HG02973 (cell line): ENCODE measurements around the gene PKP4.

Experiments
- ATAC-seq: cut with Tn5 transposase; IDR thresholded peaks from one replicate; pipeline ENCODE4 v1.9.1; 2021; ENCODE audit warnings: moderate library complexity; ENCODE audit not compliant: unreplicated experiment

The PKP4 gene

DNA sequence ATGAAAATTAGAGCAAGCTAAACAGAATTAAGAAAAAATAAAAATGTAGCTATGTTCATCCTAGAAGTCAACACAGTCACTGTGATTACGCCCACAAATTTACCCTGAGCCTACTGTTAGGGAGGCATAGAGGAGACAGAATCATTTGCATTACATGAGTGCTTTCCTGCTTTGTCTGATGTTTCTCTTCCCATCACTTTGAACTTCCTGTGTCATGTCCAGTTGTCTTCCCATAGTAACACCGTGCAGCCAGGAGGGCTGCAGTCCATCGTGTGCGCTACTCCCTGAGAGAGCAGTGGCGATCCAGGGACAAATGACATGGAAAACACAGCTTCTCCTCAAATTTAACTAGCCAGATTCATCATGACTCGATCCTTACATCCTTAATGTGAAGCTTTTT is 188.5 kb downstream of the PKP4 start:
- no peak for ATAC-seq

DNA sequence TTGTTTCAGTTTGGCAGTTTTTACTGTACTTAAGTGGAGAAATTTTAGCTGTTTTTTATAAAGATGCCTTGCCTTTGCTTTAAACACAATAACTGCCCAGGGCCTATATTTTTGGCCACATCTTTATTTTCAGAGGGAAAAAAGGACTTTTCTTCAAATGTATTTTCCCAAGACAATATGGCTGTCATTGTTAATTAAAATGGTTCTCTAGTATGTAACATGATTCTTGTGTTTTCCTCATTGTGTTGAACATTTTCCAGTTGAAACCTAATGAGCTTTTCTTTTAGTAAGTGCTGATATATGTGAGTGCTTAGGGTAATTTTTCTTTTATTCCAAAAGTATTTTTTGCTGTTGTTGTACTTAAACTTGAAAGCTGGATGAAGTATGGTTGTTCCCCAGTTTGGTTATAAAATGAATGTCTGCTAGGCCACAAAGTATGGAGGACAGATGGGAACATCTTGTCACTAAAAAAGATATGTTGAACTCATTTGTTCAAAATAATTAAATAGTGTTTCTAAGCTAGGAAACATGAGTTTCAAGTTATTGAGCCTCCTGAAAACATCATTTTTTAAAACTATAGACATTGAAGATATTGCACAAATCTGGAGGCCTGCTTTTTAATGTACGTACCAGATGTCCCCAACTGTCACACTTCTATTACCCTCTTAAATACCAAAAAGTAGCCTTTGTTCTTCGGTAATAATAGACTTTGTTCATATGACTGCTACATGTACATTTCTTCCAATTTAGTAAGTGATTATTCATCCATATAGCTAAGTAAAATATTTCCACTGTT is 190.9 kb downstream of the PKP4 start:
- no peak for ATAC-seq

DNA sequence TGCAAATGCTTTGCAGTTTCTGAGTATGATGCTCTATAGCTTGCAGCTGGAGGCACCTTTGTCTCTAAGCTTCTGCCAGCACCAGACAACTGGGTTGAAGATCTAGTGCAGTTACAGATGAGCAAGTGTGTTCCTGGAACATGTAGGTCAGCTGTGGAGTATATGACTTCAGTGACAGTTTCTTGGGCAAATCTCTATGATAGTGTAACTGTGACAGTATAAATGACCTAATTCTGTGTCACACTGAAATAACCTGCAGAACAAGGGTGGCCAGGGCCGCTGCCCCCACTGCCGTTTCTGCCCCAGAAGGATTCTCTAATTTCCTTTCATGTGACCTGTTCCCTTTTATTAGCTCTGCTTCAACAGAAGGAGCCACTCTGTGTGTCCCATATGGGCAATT is 193.1 kb downstream of the PKP4 start:
- ATAC-seq = no peak

DNA sequence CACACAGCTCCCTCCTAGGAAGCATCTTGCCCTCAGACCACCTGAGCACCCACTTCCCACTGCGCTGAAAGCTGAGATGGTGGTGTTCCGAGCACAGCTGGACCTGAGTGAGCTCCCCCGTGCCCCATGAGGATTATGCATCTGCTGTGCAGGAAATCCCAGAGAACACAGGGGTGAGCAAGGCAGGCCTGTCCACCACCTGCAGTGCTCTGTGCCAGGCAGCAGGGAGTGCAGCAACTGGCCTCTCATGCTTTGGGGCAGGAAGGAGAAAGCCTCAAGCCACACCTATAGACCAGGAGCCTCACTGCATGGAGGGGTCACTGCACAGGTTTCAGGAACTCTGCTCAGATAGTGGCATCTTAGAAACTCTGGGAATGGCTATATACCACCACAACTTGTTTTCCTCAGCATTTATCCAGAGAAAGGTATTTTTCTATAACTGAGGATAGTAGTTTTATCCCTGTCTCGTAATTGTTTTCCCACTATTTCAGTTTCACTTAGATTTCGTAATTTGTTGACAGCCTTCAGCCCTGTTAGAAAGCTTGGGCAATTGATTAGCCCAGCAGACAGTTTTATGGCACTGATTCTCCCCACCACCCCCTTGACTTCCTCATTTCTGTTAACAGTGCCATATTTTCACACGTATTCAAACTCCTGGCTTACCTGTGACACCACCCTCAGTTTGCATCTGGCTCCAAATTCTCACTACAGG is 194.1 kb downstream of the PKP4 start:
- no peak for ATAC-seq

DNA sequence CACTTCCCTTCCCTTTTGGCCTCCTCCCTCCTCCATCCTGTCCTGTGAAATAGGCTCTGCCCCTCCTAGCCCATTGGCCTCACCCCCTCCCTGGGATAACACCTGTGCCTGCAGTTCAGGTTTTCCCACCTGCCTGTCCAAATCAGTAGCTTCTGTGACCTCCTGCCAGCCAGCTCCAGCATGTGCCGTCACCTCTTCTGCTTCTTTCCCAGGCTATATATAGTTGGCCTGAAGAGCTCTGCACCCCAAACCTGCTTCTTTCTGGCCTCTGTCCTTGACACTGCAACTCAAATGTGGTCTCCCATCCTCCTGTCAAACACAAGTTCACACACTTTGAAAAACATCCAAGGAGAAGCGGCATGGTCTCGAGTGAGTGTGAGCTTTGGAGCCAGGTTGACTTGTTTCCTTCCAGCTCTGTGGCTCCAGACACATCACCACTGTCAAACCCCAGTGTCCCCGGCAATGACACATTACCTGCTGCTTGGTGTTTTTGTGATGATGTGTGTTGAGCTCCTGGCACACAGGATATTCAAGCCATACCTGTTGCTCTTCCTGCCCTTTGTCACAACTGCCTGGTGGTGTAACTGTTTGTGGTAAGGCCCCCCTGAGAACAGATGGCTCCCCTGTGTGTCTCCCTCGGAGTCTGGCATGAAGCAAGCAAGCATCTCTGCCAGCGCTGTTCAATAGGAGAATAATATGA is 194.8 kb downstream of the PKP4 start:
- ATAC-seq = no peak

DNA sequence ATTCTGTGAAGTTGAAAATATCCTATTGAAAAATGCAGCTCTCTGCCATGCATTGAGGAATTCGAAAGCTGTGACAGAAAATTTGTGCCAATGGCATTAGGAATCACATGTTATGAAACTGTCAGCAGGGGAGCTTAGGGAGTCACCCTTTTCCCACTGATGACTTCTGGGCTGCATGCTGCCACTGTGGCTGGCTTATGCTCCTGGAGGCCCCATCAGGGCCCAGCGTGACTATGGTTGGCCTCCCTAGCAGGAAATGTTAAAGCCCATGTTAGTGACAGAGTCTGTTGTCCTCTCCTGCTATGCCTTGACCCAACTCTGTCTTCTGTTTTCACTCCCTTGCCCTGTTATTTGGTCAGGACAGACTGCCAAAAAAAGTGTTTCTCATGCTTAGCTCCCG is 198.9 kb downstream of the PKP4 start:
- no peak for ATAC-seq

DNA sequence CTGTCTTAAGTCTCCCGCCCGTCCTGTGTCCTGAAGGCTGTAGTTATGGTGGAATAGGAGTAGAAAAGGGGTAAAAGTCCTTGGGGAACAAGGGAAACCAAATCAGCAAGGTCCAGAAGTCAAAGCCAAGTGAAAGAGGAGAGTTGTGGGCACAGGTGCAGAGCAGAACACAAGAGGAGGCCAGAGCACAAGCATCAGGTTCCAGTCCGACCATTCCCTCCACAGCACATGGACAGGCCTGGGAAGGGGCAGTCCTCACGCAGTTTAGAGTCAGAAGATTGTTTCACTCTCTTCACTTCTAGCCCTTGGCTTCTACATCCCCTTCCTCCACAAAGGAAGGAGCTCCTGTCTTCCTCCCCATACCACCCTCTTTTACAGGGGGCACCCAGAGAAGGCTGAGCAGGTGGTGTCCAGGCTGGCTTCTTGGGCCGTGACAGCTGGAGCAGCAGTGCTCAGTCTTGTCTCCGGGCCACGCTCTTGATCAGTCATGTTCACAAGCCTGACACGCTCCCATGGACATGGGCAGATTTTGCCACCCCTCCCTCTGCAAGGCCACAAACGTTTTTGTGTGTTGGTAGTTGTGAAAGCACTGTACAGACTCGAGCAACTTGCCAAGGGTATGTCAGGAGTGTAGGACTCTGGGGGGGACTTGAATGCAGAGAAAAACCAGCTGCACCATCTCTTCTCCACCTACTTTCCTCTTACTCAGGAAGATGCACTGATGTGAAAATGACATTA is 199.9 kb downstream of the PKP4 start:
- ATAC-seq = no peak

DNA sequence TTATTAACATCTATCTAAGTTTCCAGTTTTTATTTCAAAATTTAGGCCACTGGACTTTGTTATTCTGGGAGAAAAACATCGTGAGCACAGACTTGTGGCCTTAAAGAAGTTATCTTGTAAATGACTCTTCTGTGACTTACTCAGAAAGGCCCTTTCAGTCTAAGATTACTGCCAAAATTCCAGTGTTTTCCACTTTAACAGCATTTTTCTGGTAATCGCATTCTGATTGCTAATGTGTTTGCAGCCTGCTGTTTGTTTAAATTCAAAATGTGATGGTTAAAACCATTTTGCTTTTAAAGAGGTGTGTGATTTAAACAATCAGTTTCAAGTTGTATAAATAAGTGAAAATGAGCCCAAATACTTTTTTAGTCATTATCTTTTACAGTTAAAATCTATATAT is 201.6 kb downstream of the PKP4 start:
- ATAC-seq = no peak

DNA sequence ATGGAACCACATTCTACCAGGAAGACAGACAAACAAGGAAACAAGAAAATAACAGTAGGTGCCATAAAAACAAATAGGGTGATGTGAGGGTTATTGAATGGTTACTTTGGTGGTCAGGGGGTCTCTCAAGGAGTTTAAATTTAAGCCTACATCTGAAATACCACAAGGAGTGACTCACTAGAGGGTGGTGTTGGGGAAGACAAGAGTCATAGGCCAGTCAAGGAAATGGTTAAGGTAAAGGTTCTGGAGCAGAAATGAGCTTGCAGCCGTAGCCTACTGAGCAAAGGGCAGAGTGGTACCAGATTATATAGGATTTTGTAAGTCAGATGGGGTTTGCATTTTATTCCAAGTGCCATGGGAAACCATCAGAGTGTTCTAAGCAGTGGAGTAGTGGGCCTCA is 202.7 kb downstream of the PKP4 start:
- no peak for ATAC-seq

DNA sequence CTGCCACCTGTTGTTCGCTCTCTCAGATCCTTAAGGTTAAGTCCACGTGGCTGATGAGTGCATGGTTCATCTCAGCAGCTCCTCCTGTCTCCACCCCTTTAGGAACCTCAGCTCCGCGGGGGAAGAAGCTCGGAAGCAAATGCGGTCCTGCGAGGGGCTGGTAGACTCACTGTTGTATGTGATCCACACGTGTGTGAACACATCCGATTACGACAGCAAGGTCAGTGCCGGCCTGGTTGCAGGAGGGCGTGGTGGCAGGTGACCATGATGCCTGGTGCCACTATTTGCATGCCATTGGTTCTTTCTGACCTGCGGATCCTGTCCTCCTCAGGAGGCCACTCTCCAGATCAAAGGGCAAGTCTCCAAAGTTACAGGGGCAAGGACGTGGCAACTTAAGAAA is 204.5 kb downstream of the PKP4 start:
- ATAC-seq = no peak

DNA sequence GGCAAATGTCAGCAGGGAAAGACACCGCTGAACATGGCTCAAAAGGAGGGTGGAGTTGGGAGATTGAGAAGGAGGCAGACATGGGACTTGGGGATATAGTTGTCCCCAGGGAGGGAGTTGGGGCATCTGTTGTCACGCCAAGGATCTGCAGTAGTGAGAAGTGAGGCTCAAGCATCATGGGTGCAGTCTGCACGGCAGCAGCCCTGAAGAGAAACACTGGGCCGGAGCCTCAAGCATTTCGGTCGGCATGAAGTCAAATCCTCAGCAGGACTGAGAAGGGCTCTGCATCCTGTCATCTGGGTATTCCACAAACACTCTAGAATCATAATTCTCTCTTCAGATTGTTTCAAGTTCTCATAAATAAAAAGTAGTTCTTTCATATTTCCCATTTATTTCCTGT is 205.7 kb downstream of the PKP4 start:
- ATAC-seq = no peak

DNA sequence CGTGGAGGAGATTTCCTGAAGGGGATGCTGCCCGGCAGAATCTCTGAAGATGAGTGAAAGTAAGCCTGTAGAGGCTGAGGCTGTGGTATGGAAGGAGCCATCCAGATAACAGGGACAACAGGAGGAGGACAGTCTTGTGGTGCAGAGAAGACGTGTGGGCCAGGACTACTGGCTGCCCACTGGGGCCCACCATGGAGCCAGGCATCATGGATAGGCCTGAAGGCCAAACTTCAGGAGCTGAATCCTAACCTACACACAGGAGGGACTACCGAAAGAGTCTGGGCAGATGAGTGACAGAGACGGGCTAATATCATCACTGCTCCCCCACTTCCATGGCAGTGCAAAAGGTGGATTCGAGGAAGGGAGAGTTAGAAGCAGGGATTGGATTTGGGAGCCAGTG is 207.0 kb downstream of the PKP4 start:
- ATAC-seq = no peak

DNA sequence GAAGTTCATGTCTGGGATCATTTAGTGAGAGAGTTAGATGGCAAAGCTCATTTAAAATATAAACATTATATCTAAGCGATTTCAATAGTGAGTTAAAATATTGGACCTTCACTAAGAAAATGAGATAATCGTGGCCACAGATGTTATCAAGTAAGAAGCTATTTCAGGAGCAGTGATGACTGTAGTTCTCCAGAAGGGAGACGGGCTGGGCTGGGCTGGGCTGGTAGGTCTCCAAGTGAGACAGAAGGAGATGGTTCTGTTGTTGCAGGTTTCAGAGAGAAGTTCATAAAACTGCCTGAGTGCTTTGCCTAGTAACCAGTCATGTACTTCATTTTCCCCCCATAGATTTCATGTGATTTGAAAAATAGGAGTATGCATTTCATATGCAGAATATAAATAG is 208.2 kb downstream of the PKP4 start:
- ATAC-seq = no peak

DNA sequence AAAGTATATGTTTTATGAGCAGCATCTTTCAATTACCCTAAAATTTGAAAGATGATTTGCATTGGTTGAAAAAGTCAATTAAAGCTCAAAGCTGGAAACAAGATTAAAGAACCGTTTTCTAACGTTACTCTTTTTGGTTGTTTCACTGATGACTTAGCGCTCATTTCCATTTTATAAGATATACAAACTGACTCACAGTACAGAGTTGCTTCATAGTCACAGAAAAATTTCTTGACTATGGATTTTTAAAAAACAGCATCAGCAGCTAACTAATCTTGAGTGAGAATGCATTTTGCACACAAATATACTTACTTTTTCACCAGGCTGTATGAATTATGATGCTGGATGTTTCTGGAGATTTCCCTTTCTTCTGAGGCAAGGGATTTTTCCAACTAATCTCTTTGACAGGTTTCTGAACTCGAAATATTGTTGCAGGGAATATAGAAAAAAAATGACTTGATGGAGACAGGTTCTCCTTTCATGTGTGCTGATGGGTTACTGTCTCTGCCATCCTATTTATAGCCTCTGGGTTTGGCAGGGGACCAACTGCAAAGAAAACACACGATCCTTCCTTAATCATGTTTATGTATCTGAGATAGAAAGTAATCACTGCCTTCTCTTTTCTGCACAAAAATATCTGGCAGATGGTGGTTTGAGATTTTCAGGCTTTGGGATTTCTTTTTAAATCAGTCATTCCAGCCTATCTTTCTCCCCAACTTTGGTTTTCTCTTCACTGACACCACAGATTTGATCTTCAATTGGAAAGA is 209.0 kb downstream of the PKP4 start:
- ATAC-seq = no peak

DNA sequence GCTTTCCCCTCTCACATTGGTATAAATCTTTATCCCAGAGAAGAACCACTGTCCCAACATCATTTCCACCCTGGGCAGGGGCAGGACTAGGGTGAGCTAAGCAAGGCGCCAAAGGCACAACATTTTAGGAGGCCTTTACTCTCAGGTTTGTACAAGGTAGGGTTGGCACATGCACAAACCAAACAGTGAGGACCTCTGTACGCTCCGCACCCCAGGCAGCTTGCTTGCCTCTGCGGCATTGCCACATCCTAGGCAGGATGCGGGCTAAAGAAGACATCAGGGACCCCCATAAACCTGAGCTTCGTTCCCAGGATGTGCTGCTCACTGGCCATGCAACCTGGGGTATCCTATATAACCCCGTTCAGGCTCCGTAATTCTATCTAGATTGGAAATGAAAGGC is 210.2 kb downstream of the PKP4 start:
- no peak for ATAC-seq

DNA sequence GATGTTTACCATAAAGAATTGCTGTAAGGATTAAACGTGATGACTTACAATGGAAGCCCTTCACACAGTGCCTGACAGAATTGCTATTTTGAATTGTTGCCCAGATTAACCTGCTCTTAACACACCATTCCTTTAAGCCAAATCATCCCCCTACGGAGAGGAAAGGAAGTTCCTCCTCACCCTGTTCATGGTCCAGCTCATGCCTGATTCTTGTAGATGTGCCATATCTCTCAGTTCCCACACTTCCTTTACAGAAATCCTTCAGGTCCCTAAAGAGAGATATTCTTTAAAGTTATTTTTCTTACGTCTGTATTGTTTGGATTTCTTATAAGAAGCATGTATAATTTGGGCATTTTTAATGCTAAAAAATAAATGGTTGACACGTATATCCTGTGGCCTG is 210.8 kb downstream of the PKP4 start:
- ATAC-seq = no peak

DNA sequence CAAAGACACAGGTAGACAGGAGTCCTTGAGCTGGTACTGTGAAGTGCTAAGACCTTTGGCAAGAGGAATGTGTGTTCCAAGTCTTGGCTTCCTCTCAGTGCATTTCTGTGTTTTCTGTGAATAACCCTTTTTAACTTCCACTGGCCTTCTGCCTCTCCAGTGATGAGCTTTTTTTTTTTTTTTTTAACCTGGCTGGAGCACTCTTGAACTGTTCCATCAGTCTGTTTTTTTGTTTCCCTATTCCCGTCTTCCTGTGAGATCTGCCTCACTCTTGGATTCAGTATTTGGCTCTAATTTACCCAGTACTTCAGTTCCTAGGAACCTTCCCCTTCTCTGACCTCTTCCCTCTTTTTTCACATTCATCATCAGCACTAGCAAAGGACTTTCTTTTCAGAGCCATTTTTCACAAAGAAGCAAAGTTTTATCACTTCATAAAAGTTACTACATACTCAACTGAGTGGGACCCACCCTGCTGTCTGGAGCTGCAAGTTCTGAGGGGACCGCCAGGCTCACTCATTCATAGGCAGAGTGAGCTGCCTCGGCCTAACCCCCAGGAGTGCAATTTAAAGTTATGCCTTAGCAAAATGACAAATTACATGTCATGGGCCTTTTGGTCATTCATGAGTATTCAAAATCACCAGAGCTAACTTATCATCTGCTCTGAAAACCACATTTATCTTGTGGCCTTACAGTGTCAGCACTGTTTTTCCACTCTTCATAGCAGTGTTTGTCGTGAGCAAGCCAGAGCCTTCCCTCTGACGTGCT is 211.4 kb downstream of the PKP4 start:
- no peak for ATAC-seq

DNA sequence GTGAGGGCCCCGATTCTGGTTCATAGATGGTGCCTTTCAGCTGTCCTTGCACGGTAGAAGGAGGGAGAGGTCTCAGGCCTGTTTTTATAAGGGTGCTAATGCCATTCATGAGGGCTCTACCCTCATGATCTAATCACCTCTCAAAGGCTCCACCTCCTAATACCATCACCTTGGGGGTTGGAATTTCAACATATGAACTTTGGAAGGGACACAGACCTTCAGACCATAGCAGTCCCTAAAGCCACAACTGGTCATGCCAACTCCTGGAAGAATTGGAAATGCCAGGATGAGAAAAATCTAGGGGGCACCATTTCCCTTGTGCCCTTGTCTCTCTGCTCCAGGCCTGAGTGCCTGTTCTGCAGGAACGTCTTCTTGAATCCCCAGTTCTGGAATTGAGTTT is 213.5 kb downstream of the PKP4 start:
- no peak for ATAC-seq

DNA sequence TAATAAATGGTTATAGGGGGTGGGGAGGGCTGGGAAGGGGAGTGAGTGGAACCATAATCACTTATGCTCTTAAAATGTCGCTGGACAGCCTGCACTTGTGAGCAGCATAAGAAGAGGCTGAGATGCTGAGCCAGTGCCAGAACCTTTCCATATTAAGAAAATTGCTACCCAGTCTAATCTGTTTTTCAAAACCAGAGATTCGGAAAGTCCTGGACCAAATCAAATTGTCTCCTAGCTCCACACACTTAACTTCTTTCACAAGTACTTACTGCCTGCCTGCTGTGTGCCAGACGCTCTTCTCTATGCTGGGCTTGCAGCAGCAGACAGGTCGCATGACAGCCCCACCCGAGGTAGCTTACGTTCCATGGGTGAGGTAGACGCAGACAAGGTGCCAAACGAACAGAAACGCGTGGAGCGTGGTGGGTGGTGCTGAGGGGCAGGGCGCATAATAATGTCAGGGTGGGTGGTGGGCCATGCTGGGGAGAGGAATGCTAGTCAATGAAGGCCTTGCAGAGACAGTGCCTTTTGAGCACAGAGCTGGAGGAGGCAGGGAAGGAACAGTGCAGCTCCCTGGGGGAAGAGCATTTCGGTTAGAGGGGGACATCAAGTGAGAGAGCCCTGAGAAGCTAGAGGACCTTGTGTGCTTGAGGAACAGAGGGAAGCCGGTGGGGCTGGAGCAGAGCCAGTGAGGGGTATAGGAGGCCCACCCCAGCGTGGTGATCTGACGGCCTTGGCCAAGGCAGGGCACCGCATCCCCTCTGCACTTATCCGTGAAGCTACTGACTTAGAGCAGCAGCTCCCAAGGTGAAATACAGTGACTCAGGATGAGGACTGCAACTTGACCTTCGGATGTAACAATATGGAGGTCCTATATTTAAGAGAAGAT is 214.9 kb downstream of the PKP4 start:
- no peak for ATAC-seq
